Activated T-cell treated with anti-CD3 and anti-CD28 coated beads, Interleukin-2, amount 50 U/mL, for 1 hour (primary cell): ENCODE results near the gene RAD9A.

ENCODE experiments used
- DNase-seq: peaks from one replicate; pipeline ENCODE4 v3.0.0-alpha.2; 2020

RAD9A gene

GRCh38 chr11:67429038-67429668, 37.4 kb downstream of the RAD9A start:
- DNase-seq: no peak

- no peak for DNase-seq
These were observed 37.9 kb downstream of the RAD9A start for GRCh38 chr11:67429722-67430121.

GRCh38 chr11:67431346-67432249, 39.8 kb downstream of the RAD9A start:
- DNase-seq: no peak

- no peak for DNase-seq
These were observed 41.0 kb downstream of the RAD9A start for GRCh38 chr11:67432655-67433349.

- DNase-seq: peak; percentile 36
These were observed 42.0 kb downstream of the RAD9A start for GRCh38 chr11:67433536-67434394.

- DNase-seq: peak; percentile 55
These were observed 42.7 kb downstream of the RAD9A start for GRCh38 chr11:67434395-67434881.

GRCh38 chr11:67435031-67435726, 43.4 kb downstream of the RAD9A start:
- DNase-seq: peak; percentile 47

GRCh38 chr11:67435727-67436458, 44.1 kb downstream of the RAD9A start:
- DNase-seq: no peak

GRCh38 chr11:67436459-67437081, 44.8 kb downstream of the RAD9A start:
- DNase-seq: peak; percentile 64

- peak; percentile 79 for DNase-seq
These were observed 45.5 kb downstream of the RAD9A start, which contains the start of gene PTPRCAP for GRCh38 chr11:67437082-67437808. PTPRCAP (minus strand) TSS chr11:67437682; CDS start chr11:67437619, 63 bp downstream.

- DNase-seq: no peak
These were observed 46.0 kb downstream of the RAD9A start for GRCh38 chr11:67437809-67438157.

GRCh38 chr11:67438158-67438902, 46.5 kb downstream of the RAD9A start:
- peak; percentile 80 for DNase-seq

- peak; percentile 47 for DNase-seq
These were observed 47.8 kb downstream of the RAD9A start for GRCh38 chr11:67439321-67440228.

- DNase-seq: no peak
These were observed 48.7 kb downstream of the RAD9A start for GRCh38 chr11:67440229-67441097.

GRCh38 chr11:67441098-67441563, 49.3 kb downstream of the RAD9A start:
- no peak for DNase-seq

GRCh38 chr11:67441731-67442351, 50.1 kb downstream of the RAD9A start:
- peak; percentile 46 for DNase-seq
